Measurements from ENCODE around the gene NPLOC4. TPM values are rescaled to one million over a fixed set of nuclear protein-coding genes. Genes with fewer than 3 reads are reported as not detected.
"Not testable (repeated sequence)": the region's sequence is repeated elsewhere in the genome, so short reads cannot be mapped to it uniquely, and the experiment has no call there.

The NPLOC4 gene
- total RNA-seq, 1 donor from 2014 or later, result 102 TPM

DNA sequence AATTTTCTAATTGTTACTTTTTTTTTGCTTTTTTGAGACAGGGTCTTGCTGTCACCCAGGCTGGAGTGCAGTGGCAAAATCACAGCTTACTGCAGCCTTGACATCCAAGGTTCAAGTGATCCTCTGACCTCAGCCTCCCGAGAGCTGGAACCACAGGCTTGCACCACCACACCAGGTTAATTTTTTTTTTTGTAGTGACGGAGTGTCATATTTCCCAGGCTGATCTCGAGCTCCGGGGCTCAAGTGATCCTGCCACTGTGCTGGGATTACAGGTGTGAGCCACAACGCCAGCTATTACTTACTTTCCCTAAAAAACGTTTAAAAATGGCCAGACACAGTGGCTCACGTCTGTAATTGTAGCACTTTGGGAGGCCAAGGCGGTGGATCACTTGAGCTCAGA is 6.6 kb downstream of the NPLOC4 start:
- Mint-ChIP-seq H3K36me3 (ENCODE audit: insufficient read depth) (peaks cover 16% of the 10 kb centered on the region), H3K4me3 (ENCODE audit: low read depth) (no peak overlapping the region), H3K27ac (no peak overlapping the region), H3K4me1 (ENCODE audit: low read depth) (no peaks in the 10 kb centered on the region), H3K9me3 (ENCODE audit: low read depth) (no peaks in the 10 kb centered on the region), H3K27me3 (no peaks in the 10 kb centered on the region)
- no peak for TF ChIP-seq CTCF (IDR thresholded peaks at IDR 0.05; ENCODE audit: unreplicated experiment)
- no peak for DNase-seq (ENCODE audit: low spot score, unreplicated experiment)

DNA sequence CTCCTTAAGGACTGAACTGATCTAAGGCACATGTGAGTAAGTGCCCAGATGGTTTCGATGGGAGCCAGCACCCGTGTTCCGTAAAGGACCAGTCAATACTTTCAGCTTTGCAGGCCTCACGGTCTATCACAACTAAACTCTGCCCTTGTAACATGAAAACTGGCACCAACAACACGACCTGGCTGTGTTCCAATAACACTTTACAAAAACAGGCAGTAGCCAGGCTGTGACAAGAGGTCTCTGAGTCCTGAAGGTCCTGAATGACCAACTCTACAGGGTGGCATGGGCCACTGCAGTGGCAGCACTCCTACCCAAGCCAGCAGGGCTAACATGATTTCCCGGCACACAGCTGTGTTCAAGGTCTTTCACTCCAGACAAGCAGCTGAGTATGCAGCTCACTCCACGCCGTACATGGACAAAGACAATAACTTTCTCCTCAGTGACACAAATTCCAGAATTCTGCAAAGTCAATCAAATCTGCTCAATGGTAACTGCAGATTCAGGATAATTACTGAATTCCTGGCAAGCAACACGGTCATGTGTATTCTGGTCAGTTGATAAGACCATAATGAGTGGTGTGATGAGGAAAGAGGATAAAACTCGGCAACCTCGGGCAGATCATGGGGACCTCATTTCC is 15.3 kb downstream of the NPLOC4 start:
- Mint-ChIP-seq H3K36me3 (ENCODE audit: insufficient read depth) (peaks cover 54% of the 10 kb centered on the region), H3K4me3 (ENCODE audit: low read depth) (no peak overlapping the region), H3K4me1 (ENCODE audit: low read depth) (no peaks in the 10 kb centered on the region), H3K27me3 (no peaks in the 10 kb centered on the region), H3K27ac (no peak overlapping the region), H3K9me3 (ENCODE audit: low read depth) (no peaks in the 10 kb centered on the region)
- no peak for DNase-seq (ENCODE audit: low spot score, unreplicated experiment)
- no peak for TF ChIP-seq CTCF (IDR thresholded peaks at IDR 0.05; ENCODE audit: unreplicated experiment)

GRCh38 chr17:81618307-81618706 is 18.6 kb downstream of the NPLOC4 start:
- not testable (repeated sequence) for H3K27me3 Mint-ChIP-seq; H3K9me3 Mint-ChIP-seq (ENCODE audit: low read depth); H3K4me1 Mint-ChIP-seq (ENCODE audit: low read depth); DNase-seq (ENCODE audit: low spot score, unreplicated experiment); H3K27ac Mint-ChIP-seq; H3K4me3 Mint-ChIP-seq (ENCODE audit: low read depth)
- H3K36me3 Mint-ChIP-seq (ENCODE audit: insufficient read depth), result peaks cover 40% of the 10 kb centered on the region

DNA sequence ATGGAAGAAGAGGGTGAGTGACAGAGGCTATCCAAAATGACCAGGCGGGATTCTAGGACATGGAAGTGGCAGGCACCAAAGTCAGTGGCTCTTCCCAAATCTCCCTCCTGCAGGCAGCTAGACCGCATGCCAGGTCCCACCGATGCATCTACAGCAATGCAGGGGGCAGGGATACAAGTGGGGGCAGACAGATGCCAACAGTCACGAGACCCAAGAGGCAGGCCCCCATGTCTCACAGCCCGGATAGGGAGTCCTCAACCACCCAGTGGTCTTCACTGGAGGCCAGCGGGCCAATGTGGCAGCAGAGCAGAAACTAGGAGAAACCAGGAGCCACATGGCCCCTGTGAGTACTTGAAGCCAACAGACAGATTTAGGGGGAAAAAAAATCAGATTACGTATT is 20.0 kb downstream of the NPLOC4 start:
- Mint-ChIP-seq H3K36me3 (ENCODE audit: insufficient read depth) (peaks cover 44% of the 10 kb centered on the region), H3K4me3 (ENCODE audit: low read depth) (no peak overlapping the region), H3K4me1 (ENCODE audit: low read depth) (no peaks in the 10 kb centered on the region), H3K9me3 (ENCODE audit: low read depth) (no peaks in the 10 kb centered on the region), H3K27ac (no peak overlapping the region), H3K27me3 (no peaks in the 10 kb centered on the region)
- DNase-seq (ENCODE audit: low spot score, unreplicated experiment), result no peak
- TF ChIP-seq CTCF (IDR thresholded peaks at IDR 0.05; ENCODE audit: unreplicated experiment), result no peak

DNA sequence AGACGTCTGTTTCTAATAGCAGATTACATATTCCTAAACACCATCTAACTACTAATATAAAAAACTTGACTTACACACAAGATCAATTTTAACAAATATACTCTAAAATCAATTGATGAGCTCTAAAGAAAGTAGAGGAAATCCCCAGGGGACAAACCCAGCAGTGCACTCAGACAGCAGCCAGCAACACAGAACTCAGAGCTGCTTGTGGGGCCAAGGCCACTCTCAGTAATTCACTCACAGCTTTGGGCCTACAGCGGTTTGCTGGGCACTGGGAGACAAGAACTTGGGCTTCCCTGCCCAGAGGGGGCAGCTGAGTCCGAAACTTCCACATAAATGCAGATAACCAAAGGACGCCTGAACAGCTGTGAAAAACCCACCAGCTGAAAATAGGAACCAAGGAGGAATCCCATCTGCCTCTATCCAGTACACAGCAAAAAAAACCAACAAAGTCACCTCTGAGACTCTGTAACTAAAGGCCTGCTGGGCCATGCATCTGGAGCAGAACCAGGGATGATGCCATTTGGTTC is 21.4 kb downstream of the NPLOC4 start:
- no peak overlapping the region for H3K4me3 Mint-ChIP-seq (ENCODE audit: low read depth)
- no peak overlapping the region for H3K27ac Mint-ChIP-seq
- no peaks in the 10 kb centered on the region for H3K9me3 Mint-ChIP-seq (ENCODE audit: low read depth)
- H3K27me3 Mint-ChIP-seq, result no peaks in the 10 kb centered on the region
- DNase-seq (ENCODE audit: low spot score, unreplicated experiment), result no peak
- no peak for TF ChIP-seq CTCF (IDR thresholded peaks at IDR 0.05; ENCODE audit: unreplicated experiment)
- H3K4me1 Mint-ChIP-seq (ENCODE audit: low read depth), result no peaks in the 10 kb centered on the region
- peaks cover 31% of the 10 kb centered on the region for H3K36me3 Mint-ChIP-seq (ENCODE audit: insufficient read depth)

Measured in progenitor cell of endocrine pancreas (in vitro differentiated cells).